Adrenal gland (tissue), 5 donors: Measurements from ENCODE around the gene MPIG6B.

Source experiments
- CTCF ChIP-seq, 6 experiments: fragments of 450-650 bp in 4 of 6; fragments of 200-600 bp in 2 of 6; sonication (generic) in 1 of 6; IDR thresholded peaks; 1 replicate in 5 of 6; 2 replicates in 1 of 6; pipeline versions ENCODE4 v1.5.1 to v1.8.0; 2016 to 2021; ENCODE audit warnings: antibody characterized with exemption in 6 of 6, mild to moderate bottlenecking in 2 of 6, moderate library complexity in 1 of 6
- POLR2A ChIP-seq, 2 donors: fragments of 450-650 bp; IDR thresholded peaks; one replicate each; pipeline ENCODE4 v1.6.1; 2017; ENCODE audit warnings: antibody characterized with exemption in 2 of 2, mild to moderate bottlenecking in 2 of 2, moderate library complexity in 1 of 2
- donor health status: DM: no; HTN: no; CAD: no.

- no peak for TF ChIP-seq CTCF (IDR thresholded peaks at IDR 0.05)
- TF ChIP-seq POLR2A (IDR thresholded peaks at IDR 0.05), result no peak
Observed at GRCh38 chr6:31742894-31743293, 19.7 kb downstream of the MPIG6B start.
